ENCODE results near the gene CFAP54.
"Not testable (repeated sequence)": the region's sequence is repeated elsewhere in the genome, so short reads cannot be mapped to it uniquely, and the experiment has no call there.

Gene CFAP54

GRCh38 chr12:96514328-96514727 lies 25.0 kb downstream of the CFAP54 start:
- no peak for DNase-seq (ENCODE audit: low read depth in 3 of 3)

GRCh38 chr12:96516472-96517430 lies 27.4 kb downstream of the CFAP54 start:
- DNase-seq (ENCODE audit: low read depth in 3 of 3): peak; percentile 72 to 78 (median 74)

GRCh38 chr12:96520767-96521166 lies 31.4 kb downstream of the CFAP54 start:
- DNase-seq (ENCODE audit: low read depth in 3 of 3): no peak

GRCh38 chr12:96521895-96522682 lies 32.7 kb downstream of the CFAP54 start:
- no peak for DNase-seq (ENCODE audit: low read depth in 3 of 3)

GRCh38 chr12:96522690-96523089 lies 33.3 kb downstream of the CFAP54 start:
- no peak for DNase-seq (ENCODE audit: low read depth in 3 of 3)

GRCh38 chr12:96526110-96526509 lies 36.7 kb downstream of the CFAP54 start:
- DNase-seq (ENCODE audit: low read depth in 3 of 3): no peak

GRCh38 chr12:96529912-96530311 lies 40.5 kb downstream of the CFAP54 start:
- DNase-seq (ENCODE audit: low read depth in 3 of 3): no peak

- no peak for DNase-seq (ENCODE audit: low read depth in 3 of 3)
Measured at GRCh38 chr12:96534339-96534738, 45.0 kb downstream of the CFAP54 start.

GRCh38 chr12:96548384-96548783 lies 59.0 kb downstream of the CFAP54 start:
- no peak for DNase-seq (ENCODE audit: low read depth in 3 of 3)

- no peak for DNase-seq (ENCODE audit: low read depth in 3 of 3)
Measured at GRCh38 chr12:96549341-96549740, 60.0 kb downstream of the CFAP54 start.

GRCh38 chr12:96570579-96570978 lies 81.2 kb downstream of the CFAP54 start:
- DNase-seq (ENCODE audit: low read depth in 3 of 3): no peak

GRCh38 chr12:96571101-96571862 lies 81.9 kb downstream of the CFAP54 start:
- no peak for DNase-seq (ENCODE audit: low read depth in 3 of 3)

GRCh38 chr12:96578526-96579125 lies 89.2 kb downstream of the CFAP54 start:
- no peak for DNase-seq (ENCODE audit: low read depth in 3 of 3)

GRCh38 chr12:96585977-96586376 lies 96.6 kb downstream of the CFAP54 start:
- DNase-seq (ENCODE audit: low read depth in 3 of 3): no peak

GRCh38 chr12:96587691-96588090 lies 98.3 kb downstream of the CFAP54 start:
- no peak for DNase-seq (ENCODE audit: low read depth in 3 of 3)

- no peak for DNase-seq (ENCODE audit: low read depth in 3 of 3)
Measured at GRCh38 chr12:96590970-96591369, 101.6 kb downstream of the CFAP54 start.

- DNase-seq (ENCODE audit: low read depth in 3 of 3): not testable (repeated sequence)
Measured at GRCh38 chr12:96604374-96604773, 115.0 kb downstream of the CFAP54 start.

GRCh38 chr12:96605684-96606083 lies 116.3 kb downstream of the CFAP54 start:
- DNase-seq (ENCODE audit: low read depth in 3 of 3): no peak

GRCh38 chr12:96606134-96606533 lies 116.8 kb downstream of the CFAP54 start:
- no peak for DNase-seq (ENCODE audit: low read depth in 3 of 3)

- no peak for DNase-seq (ENCODE audit: low read depth in 3 of 3)
Measured at GRCh38 chr12:96606644-96607043, 117.3 kb downstream of the CFAP54 start.

GRCh38 chr12:96617178-96617577 lies 127.8 kb downstream of the CFAP54 start:
- no peak for DNase-seq (ENCODE audit: low read depth in 3 of 3)

GRCh38 chr12:96623155-96623554 lies 133.8 kb downstream of the CFAP54 start:
- no peak for DNase-seq (ENCODE audit: low read depth in 3 of 3)
